Measurements from ENCODE around the gene AMPD2.
A peak's percentile ranks its signal among the peaks of the same experiment; 100 is the strongest.

The AMPD2 gene

GRCh38 chr1:109630898-109631512, 11.4 kb downstream of the AMPD2 start:
- no peak for DNase-seq (ENCODE audit: low spot score)

- DNase-seq (ENCODE audit: low spot score): no peak
Observed at GRCh38 chr1:109631513-109632505, 12.2 kb downstream of the AMPD2 start.

GRCh38 chr1:109632671-109633346, 13.2 kb downstream of the AMPD2 start:
- no peak for DNase-seq (ENCODE audit: low spot score)

DNA sequence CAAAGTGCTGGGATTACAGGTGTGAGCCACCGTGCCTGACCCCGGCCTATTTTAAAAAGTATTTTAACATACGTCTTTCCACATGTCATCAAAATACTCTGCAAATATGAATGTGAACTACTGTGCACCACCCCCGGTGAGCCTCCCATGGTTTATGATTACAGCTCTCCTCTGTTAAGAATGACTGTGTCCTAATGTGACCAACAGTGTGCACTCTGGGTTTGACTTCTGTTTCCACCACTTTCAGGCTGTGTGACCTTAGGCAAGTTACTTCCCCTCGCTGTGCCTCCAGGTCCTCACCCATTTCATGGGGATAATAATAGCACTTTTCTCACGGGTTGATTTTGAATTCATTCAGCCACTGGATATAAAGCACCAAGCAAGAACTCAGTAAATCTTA, 14.7 kb downstream of the AMPD2 start:
- DNase-seq (ENCODE audit: low spot score): no peak

DNA sequence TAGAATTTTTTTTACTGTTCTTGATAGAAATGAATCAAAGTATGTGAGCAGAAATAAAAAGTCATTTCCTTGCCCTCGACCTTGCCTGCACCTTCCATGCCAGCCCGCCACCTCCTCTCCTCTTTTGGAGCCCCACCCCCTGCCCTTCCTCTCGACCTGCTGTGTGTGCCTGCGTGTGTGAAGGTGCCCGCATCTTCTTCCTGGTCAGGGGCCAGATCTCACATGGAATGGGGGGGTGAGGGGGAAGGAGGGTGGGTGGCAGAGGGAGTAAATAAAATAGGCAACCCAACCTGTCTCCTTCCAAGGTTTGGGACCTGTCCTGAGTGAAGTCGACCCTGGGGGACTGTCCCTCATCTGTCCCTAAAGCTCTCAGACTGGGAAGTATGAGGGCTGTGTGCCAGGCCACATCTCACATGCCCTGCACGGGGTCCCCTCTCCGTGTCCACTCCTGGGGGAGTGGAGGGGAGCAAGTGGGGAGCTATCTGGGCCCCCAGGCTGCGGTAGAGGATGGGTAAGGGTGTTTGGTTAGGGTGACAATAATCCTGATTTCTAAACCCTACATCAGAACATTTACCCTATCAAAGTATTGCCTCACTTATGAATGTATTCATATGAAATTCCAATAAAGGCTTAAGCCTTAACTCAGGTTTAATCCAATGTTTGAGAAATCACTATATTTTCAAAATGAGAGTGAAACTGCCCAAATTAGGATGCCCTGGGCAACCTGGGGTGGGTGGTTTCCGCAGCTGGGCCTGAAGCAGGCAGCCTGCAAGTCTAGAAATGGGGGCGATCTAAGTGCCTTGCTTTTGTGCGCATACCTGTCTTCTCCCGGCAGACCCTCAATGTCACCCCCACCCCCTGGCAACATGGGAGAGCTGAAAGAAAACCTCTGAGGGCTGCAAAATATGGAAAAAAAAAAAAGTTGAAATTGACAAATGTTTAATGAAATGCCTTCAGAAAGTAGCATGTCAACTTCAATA, 15.4 kb downstream of the AMPD2 start:
- DNase-seq (ENCODE audit: low spot score): no peak

DNA sequence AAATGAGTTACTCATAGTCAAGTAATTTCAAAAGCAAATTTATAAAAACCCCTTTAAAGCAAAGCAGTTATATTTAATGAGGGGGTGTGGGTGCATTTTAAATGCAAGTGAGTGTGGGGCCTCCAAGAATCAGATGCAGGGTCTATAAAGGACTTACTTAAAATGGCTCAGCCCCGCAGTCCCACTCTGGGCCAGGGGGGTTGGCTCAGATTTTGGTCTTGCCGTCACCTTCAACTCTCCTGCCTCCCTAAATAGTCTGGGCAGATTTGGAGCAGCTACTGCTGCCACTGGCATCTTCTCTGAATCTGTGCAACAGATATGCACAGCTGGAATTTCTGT, 16.2 kb downstream of the AMPD2 start:
- no peak for DNase-seq (ENCODE audit: low spot score)

DNA sequence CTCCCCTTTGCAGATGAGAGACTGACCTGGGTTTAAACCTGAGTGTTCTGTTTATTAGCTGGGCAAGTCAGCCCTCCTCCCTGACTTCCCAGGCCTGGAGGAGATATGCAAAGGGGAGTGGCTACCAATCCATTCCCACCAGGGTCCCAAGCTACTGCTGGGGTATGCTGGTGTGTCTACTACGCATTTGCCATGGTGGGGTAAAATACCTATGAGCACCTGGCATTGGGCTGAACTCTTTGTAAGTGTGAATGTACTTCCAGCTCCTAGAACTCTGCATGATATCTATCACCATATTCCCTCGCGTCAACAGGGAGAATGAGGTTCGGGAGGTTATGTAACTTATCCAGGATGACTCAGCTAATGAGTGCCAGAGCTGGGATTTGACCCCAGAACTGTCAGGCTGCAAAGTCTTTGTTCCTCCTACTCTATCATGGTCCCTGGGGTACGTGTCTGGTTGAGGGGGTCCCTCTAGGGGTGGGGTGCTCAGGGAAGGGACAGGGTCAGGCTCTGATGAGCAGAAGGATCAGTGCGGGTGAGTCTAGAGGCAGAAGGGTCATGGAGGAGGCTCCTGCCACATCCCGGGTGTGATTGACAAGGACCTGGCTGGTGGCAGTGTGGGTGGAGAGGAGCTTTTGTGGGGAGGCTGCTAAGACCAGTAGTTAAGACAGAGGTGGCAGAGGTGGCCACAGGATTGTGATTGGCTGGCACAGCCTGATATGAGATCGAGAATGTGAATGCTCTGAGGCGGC, 16.7 kb downstream of the AMPD2 start:
- DNase-seq (ENCODE audit: low spot score): peak; percentile 83

DNA sequence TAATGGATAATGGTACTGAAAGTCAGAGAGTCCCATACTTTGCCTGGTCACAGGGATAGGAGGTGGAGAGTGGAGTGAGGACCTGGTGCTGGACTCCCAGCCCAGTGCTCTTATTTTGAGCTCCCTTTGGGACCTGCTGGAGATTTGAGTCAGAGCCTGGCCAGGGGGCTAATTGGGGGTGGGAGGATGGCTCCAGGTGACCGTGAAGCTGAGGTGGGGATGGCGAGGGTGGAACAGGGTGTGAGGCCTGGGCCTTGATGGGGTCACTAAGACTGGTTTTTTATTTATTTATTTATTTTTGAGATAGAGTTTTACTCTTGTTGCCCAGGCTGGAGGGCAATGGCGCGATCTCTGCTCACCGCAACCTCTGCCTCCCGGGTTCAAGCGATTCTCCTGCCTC, 17.8 kb downstream of the AMPD2 start:
- DNase-seq (ENCODE audit: low spot score): no peak

GRCh38 chr1:109639063-109639840, 19.6 kb downstream of the AMPD2 start:
- DNase-seq (ENCODE audit: low spot score): no peak

- no peak for DNase-seq (ENCODE audit: low spot score)
Observed at GRCh38 chr1:109639841-109640184, 20.2 kb downstream of the AMPD2 start.

DNA sequence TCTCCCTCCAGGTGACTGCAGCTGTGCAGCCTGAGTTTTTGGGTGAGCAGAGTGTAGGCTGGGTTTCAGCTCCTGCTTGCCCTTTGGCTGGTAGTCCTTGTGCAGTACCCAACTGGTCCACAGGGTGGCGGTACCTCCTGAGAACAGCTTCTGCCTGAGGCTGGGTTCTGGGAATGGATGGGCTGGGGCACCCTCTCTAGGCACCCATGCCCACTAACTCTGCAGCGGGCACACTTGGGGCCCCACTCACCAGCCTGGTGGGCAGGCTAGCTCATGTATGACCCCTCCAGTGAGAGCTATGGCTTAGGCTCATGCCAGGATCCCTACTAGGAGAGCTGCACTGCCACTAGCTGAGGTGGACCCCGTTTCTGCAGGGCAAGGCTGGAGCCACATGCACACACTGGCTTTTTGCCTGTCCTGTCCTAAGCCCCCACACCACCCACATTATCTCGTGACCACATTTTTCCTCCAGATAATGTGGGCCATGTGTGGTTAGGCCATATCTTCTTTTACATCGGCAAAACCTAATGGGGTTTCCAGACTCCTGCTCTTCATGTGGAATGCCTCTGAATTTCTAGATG, 20.7 kb downstream of the AMPD2 start:
- peak; percentile 68 for DNase-seq (ENCODE audit: low spot score)

DNA sequence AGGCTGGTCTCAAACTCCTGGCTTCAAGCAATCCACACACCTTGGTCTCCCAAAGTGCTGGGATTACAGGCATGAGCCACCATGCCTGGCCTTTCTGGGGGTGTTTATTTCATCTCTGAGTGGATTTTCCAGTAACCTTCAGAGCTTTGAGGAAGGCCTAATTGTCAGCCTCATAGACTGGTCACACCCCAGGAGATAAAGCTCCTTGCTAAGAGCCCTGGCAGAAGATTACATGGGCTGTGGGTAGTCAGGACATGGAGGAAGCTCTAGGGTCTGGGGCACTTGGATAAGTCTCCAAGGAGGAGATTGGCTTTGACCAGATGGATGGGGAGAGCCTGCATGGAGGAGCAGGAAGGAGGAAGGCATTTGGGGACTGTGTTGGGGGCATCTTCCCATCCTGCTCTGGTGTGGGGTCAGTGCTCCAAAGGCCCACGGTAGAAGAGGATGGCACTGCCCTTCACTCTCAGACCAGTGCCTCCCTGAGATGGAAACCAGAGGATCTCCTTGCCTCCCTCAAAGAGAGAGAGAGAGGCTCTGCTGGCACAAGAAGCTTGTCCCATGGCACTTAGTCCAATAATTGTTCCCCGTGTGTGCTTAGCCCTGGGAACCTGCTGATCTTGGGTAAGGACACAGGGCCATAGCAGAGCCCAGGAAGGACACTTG, 21.6 kb downstream of the AMPD2 start:
- DNase-seq (ENCODE audit: low spot score): no peak

- DNase-seq (ENCODE audit: low spot score): no peak
Observed at GRCh38 chr1:109641861-109642260, 22.2 kb downstream of the AMPD2 start.

DNA sequence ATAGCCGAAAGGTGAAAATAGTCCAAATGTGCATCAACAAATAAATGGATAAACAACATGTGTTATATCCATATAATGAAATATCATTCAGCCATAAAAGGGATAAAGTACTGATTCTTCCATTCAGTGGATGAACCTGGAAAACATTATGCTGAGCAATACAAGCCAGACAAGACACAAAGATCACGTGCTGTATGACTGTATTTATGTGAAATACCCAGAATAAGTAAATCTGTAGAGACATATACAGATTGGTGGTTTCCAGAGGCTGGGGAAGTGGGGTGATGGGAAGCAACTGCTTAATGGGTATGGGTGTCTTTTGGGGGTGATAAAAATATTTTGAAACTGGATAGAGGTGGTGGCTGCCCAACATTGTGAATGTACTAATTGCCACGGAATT, 23.0 kb downstream of the AMPD2 start:
- no peak for DNase-seq (ENCODE audit: low spot score)

GRCh38 chr1:109643385-109644230, 24.0 kb downstream of the AMPD2 start:
- DNase-seq (ENCODE audit: low spot score): peak; percentile 74

- DNase-seq (ENCODE audit: low spot score): no peak
Observed at GRCh38 chr1:109644670-109645069, 25.0 kb downstream of the AMPD2 start.

- peak; percentile 35 for DNase-seq (ENCODE audit: low spot score)
Observed at GRCh38 chr1:109649491-109649914, 29.9 kb downstream of the AMPD2 start.

DNA sequence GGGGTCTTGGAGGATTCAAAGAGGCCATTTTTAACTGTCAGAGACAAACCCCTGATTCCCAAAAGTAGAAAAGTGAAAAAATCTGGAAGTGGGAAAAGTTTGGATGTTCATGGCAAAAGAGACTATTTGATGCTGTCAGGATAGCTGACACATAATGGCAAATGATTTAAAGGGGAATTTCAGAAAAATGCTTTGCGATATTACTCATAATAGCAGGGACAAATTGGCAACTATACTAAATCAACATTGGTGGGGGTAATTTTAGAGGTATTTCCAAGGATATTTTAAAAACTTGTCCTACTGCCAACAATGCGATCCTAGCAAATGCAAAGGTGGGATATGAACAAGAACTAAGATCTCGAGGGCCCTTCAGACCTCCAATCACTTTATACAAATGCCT, 31.0 kb downstream of the AMPD2 start:
- DNase-seq (ENCODE audit: low spot score): no peak
